H1 (cell line): ENCODE results near the gene PLCB4. TPM values are rescaled to one million over a fixed set of nuclear protein-coding genes. Genes with fewer than 3 reads are reported as not detected.

ENCODE experiments used
- EP300 ChIP-seq, 2 experiments: IDR thresholded peaks; 1 replicate in 1 of 2; 2 replicates in 1 of 2; pipeline ENCODE4 v1.6.1; 2011 to 2012; ENCODE audit warnings: low read depth in 2 of 2, low read length in 2 of 2, mild to moderate bottlenecking in 2 of 2, borderline replicate concordance in 1 of 2, inconsistent platforms in 1 of 2, moderate library complexity in 1 of 2
- JUND ChIP-seq: IDR thresholded peaks from 2 replicates; pipeline ENCODE4 v1.6.1; 2011; ENCODE audit warnings: mild to moderate bottlenecking, improper control_type of control experiment, low read length
- NANOG ChIP-seq: IDR thresholded peaks from 2 replicates; pipeline ENCODE4 v1.6.1; 2011; ENCODE audit warnings: low read length, low read depth, mild to moderate bottlenecking, inconsistent platforms; ENCODE audit not compliant: insufficient read depth, poor library complexity, severe bottlenecking
- PHF8 ChIP-seq: fragments of 200-600 bp; sonication (generic); conservative IDR thresholded peaks from 2 replicates; pipeline ENCODE4 v1.7.1; 2012; ENCODE audit warnings: low read depth, mild to moderate bottlenecking, inconsistent platforms, low read length, moderate library complexity
- SIX5 ChIP-seq: IDR thresholded peaks from 2 replicates; pipeline ENCODE4 v1.6.1; 2011; ENCODE audit warnings: mild to moderate bottlenecking, low read depth, low read length
- polyA plus RNA-seq, 7 experiments: library from polyadenylated mRNA; depleted of rRNA in 3 of 7; stranded (reverse) in 5 of 7; unstranded in 2 of 7; fragments of >200 nt in 5 of 7; fragments of 200-250 nt in 2 of 7; gene quantifications; 1 replicate in 5 of 7; 2 replicates in 1 of 7; 4 replicates in 1 of 7; pipeline versions ENCODE4 v1.2.1 to v1.2.3, GENCODE V29; 2011 to 2013; ENCODE audit warnings: missing spikeins in 2 of 7, mixed read lengths in 2 of 7
- total RNA-seq: library from RNA; stranded (reverse); fragmentation: NEBNext Ultra II Directional; extraction: Animal tissue kit (Norgen Biotek cat#: 25700); gene quantifications from 2 replicates; pipeline ENCODE4 v1.2.1, GENCODE V29; 2021

Gene PLCB4
- total and polyA plus RNA-seq, 2 of the 8 experiments (the other 6 are each of a cell fraction or from before 2014, with no cell fraction given), result 3.2 to 14.1 TPM

- no peak for TF ChIP-seq PHF8
- no peak for TF ChIP-seq JUND
- no peak for TF ChIP-seq NANOG
- no peak for TF ChIP-seq EP300 (IDR thresholded peaks at IDR 0.05; ENCODE audit: borderline replicate concordance in 1 of 2, low read depth in 2 of 2, low read length in 2 of 2)
- TF ChIP-seq SIX5, result no peak
Measured at GRCh38 chr20:9408422-9409300, 339.8 kb downstream of the PLCB4 start (continued).
